SKM-1 treated with dmso at 0.1 percent for 144 hours (cell line): ENCODE measurements around the gene IL4.
"Not testable (repeated sequence)": the region's sequence is repeated elsewhere in the genome, so short reads cannot be mapped to it uniquely, and the experiment has no call there.

ENCODE experiments used
- DNase-seq: peaks from one replicate; lab custom pipeline; 2025; ENCODE audit not compliant: unreplicated experiment; lab: John Stamatoyannopoulos, UW

The IL4 gene

GRCh38 chr5:132691755-132692631 is 18.2 kb downstream of the IL4 start:
- not testable (repeated sequence) for DNase-seq

GRCh38 chr5:132692632-132692967 is 18.8 kb downstream of the IL4 start:
- no peak for DNase-seq

- DNase-seq = no peak
These were observed 22.2 kb downstream of the IL4 start for GRCh38 chr5:132695956-132696355.

- DNase-seq = no peak
These were observed 31.1 kb downstream of the IL4 start for GRCh38 chr5:132704875-132705274.

- DNase-seq = no peak
These were observed 34.9 kb downstream of the IL4 start for GRCh38 chr5:132708645-132709044.

GRCh38 chr5:132714456-132715307 is 40.9 kb downstream of the IL4 start:
- DNase-seq = no peak

GRCh38 chr5:132718544-132719312 is 44.9 kb downstream of the IL4 start:
- no peak for DNase-seq

- no peak for DNase-seq
These were observed 52.0 kb downstream of the IL4 start for GRCh38 chr5:132725745-132726144.

GRCh38 chr5:132729896-132730295 is 56.1 kb downstream of the IL4 start:
- DNase-seq = no peak
